GM19463 (cell line): ENCODE data around the gene TLCD1.

Experiments used
- ATAC-seq: cut with Tn5 transposase; IDR thresholded peaks from one replicate; pipeline ENCODE4 v1.9.1; 2021; ENCODE audit warnings: mild to moderate bottlenecking, moderate library complexity; ENCODE audit not compliant: unreplicated experiment

TLCD1 gene, protein sequence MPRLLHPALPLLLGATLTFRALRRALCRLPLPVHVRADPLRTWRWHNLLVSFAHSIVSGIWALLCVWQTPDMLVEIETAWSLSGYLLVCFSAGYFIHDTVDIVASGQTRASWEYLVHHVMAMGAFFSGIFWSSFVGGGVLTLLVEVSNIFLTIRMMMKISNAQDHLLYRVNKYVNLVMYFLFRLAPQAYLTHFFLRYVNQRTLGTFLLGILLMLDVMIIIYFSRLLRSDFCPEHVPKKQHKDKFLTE

GRCh38 chr17:28726226-28726626, at the start of gene TLCD1:
Gene TLCD1 (minus strand): TSS chr17:28726233. CDS start chr17:28726097, 136 bp downstream.
- ATAC-seq, result no peak

DNA sequence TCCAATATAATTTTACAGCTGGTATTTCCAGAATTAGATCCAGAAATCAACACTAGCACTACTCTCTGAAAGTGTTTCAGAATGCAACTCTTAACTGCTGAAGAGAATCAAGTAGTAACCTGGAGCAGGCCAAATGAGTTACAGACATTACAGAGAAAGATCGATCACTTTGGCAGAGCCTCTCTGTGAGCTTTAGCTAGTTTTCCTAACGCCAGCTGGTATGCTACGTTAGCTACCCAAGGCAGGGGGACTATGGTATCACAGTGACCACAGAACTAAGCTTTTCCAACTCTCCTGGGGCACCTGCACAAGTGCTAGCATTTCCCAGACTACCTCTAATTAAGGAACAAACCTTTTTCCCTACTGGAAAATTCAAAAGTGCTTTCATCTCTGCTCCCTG, 48.2 kb upstream of the TLCD1 start:
- no peak for ATAC-seq

- no peak for ATAC-seq
These were observed 47.7 kb upstream of the TLCD1 start for GRCh38 chr17:28773736-28774135.

DNA sequence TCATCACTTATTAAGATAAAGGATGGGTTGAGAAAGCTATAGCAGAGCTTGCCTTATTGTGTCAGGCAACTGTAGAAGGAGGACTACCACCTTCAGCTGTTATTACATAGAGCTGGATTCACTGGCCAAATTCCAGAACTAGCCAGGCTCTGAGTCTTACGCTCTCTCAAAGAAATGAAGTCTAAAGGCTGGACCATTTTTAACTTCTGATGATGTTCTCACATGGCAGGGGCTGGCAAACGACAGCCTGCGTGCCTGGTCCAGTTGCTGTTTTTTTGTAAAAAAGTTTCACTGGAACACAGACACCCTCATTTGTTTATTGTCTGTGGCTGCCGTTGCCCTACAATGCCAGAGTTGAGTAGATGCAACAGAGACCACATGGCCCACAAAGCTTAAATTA, 39.0 kb upstream of the TLCD1 start:
- ATAC-seq, result no peak

GRCh38 chr17:28763804-28764266, 37.8 kb upstream of the TLCD1 start:
- no peak for ATAC-seq

- ATAC-seq, result peak; percentile 75
These were observed 37.2 kb upstream of the TLCD1 start for GRCh38 chr17:28763137-28763799.

DNA sequence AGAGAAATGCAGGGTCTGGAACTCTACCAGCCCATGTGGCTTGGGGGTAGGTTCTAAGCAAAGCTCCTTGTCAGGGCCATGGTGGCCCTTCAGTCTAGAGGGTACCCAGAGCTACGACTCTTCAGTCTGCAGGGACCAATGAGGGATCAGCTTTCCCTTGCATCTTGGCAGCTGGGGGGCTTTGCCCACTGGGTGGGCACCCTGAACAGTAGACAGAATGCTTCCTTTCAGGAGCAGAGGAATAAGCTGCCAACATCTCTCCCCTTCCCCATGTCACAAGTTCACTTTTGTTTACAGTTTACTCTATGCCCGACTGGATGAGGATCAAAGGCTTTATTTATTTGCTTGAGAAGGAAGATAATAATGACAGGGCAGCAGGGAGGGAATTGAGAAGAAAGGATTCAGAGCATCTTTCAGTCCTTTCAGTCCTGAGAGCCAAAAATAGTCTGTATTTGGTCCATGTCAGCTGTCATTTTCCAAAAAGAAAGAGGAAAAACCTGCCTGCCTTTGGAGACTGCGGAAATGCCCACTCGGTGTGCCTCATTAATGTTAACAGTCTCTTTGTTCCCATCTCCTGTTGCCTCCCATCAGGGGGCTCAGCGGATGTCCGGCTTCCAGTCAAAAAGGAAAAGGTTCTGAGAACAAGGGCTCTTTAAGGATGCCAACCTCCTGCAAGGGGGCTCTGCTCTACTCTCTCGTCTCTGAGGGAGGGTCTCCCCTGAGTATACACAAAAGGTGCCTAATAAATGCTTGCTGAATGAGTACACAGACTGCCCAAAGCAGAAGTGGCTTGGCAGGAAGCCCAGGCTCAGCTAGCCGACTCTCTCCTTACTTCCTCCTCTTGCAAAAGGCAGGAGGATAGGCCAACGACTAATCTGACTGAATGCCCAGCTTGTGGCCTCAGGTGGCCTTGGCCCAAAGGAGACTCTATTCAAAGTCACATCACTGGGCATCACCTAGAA, 34.8 kb upstream of the TLCD1 start:
- no peak for ATAC-seq

- no peak for ATAC-seq
These were observed 33.3 kb upstream of the TLCD1 start for GRCh38 chr17:28759256-28759865.

GRCh38 chr17:28758411-28759121, 32.5 kb upstream of the TLCD1 start:
- ATAC-seq, result no peak

GRCh38 chr17:28756049-28756804, 30.2 kb upstream of the TLCD1 start:
- no peak for ATAC-seq

- ATAC-seq, result no peak
These were observed 29.5 kb upstream of the TLCD1 start for GRCh38 chr17:28755486-28755885.

DNA sequence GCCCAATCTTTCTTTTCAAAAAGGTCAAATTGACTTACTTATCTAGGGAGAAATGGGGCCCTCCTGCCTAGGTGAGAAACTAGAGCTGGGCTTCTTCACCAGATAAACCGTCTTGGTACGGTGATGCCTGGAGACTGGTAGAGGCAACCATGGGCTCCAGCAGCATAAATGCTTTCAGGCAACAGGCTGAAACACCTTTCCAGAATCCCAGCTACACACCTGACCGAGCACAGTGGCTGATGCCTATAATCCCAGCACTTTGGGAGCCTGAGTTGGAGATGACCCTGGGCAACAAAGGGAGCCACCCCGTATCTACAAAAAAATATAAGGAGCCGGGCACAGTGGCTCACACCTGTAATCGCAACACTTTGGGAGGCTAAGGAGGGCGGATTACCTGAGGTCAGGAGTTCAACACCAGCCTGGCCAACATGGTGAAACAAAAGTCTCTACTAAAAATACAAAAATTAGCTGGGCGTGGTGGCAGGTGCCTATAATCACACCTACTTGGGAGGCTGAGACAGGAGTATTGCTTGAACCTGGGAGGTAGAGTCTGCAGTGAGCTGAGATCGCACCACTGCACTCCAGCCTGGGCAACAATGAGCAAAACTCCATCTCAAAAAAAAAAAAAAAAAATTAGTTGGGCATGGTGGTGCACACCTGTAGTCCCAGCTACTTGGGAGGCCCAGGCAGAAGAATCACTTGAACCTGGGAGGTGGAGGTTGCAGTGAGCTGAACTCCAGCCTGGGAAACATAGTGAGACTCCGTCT, 25.8 kb upstream of the TLCD1 start:
- no peak for ATAC-seq

- peak; percentile 85 for ATAC-seq
These were observed 24.4 kb upstream of the TLCD1 start for GRCh38 chr17:28750178-28751047.

DNA sequence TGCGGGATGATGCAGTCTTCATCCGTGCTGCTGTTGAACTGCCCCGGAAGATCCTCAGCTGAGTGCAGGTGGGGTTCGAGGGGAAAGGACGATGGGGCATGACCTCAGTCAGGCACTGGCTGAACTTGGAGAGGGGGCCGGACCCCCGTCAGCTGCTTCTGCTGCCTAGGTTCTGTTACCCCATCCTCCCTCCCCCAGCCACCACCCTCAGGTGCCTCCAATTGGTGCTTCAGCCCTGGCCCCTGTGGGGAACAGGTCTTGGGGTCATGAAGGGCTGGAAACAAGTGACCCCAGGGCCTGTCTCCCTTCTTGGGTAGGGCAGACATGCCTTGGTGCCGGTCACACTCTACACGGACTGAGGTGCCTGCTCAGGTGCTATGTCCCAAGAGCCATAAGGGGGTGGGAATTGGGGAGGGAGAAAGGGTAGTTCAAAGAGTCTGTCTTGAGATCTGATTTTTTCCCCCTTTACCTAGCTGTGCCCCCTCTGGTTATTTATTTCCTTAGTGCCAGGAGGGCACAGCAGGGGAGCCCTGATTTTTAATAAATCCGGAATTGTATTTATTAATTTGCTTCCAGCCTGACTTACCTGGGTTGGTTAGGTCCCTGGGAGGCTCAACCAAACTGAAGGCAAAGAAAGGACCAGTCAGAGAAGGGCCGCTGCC, 23.6 kb upstream of the TLCD1 start:
- no peak for ATAC-seq

- ATAC-seq, result no peak
These were observed 23.0 kb upstream of the TLCD1 start for GRCh38 chr17:28748852-28749515.

DNA sequence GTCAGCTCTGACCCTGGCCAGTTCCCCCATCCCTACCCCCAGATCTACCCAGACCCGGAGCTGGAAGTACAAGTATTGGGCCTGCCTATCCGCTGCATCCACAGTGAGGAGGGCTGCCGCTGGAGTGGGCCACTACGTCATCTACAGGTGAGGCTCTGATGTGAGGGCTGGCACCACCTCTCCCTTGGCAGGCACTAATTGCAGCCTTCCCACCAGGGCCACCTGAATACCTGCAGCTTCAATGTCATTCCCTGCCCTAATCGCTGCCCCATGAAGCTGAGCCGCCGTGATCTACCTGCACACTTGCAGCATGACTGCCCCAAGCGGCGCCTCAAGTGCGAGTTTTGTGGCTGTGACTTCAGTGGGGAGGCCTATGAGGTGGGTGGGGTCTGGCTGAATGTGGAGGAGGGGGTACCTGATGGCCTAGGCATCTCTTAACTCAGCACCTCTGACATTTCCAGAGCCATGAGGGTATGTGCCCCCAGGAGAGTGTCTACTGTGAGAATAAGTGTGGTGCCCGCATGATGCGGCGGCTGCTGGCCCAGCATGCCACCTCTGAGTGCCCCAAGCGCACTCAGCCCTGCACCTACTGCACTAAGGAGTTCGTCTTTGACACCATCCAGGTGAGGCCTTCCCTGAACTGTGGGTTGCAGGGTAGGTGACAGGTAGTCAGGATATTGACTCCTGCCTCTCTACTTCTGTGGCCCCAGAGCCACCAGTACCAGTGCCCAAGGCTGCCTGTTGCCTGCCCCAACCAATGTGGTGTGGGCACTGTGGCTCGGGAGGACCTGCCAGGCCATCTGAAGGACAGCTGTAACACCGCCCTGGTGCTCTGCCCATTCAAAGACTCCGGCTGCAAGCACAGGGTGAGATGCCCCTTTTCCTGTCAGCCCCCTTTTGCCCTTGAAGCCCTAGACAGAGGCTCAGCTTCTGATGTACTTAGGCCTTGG, 22.0 kb upstream of the TLCD1 start:
- ATAC-seq, result no peak
